K562 treated with DMSO at 1 percent for 48 hours (cell line): ENCODE measurements around the gene GPX3. TPM values are rescaled to one million over a fixed set of nuclear protein-coding genes. Genes with fewer than 3 reads are reported as not detected.

ENCODE experiments used
- total RNA-seq: library from RNA; unstranded; fragments of 300-600 nt; gene quantifications from 2 replicates; pipeline ENCODE4 v1.2.3, GENCODE V29; 2022; ENCODE audit warnings: low replicate concordance; ENCODE audit errors: extremely low read depth

GPX3 gene
- total RNA-seq: not detected in 2 replicates

GRCh38 chr5:151020304-151021110, at the start of gene GPX3:
TSS of gene GPX3 (plus strand) at chr5:151020591. CDS start at chr5:151020655, 64 bp downstream.

Other genes with a start within 250 kb of the GPX3 start
- gene SMIM3, start 241.8 kb upstream of the GPX3 start, total RNA-seq: 267 TPM in 1 of 2 replicates, not detected in the other
- gene IRGM, start 174.1 kb upstream of the GPX3 start, total RNA-seq: not detected in 2 replicates
- not detected in 2 replicates for gene ZNF300, start 115.6 kb upstream of the GPX3 start, total RNA-seq
- not detected in 2 replicates for gene TNIP1, start 60.4 kb downstream of the GPX3 start, total RNA-seq
- gene ANXA6, start 137.2 kb downstream of the GPX3 start, total RNA-seq: not detected in 2 replicates
- gene CCDC69, start 203.5 kb downstream of the GPX3 start, total RNA-seq: not detected in 2 replicates
- not detected in 2 replicates for gene GM2A, start 232.6 kb downstream of the GPX3 start, total RNA-seq